Lower lobe of right lung (tissue), 2 donors: ENCODE measurements around the gene KCNQ1. TPM values are rescaled to one million over a fixed set of nuclear protein-coding genes. Genes with fewer than 3 reads are reported as not detected.
A peak's percentile ranks its signal among the peaks of the same experiment; 100 is the strongest.

Experiments used
- ATAC-seq, 2 donors: fragments of 200-7000 bp; cut with Tn5 transposase; one replicate each; pipeline ENCODE4 v1.9.1; 2020 to 2022; ENCODE audit warnings: mild to moderate bottlenecking in 2 of 2, moderate library complexity in 2 of 2
- DNase-seq: peaks from one replicate; pipeline ENCODE4 v3.0.0-alpha.2; 2020
- H3K27ac ChIP-seq: fragments of 200-600 bp; one replicate; pipeline ENCODE4 v1.8.0; 2022
- H3K27me3 ChIP-seq: fragments of 200-600 bp; one replicate; pipeline ENCODE4 v1.8.0; 2022; ENCODE audit warnings: low read depth
- H3K36me3 ChIP-seq: fragments of 200-600 bp; one replicate; pipeline ENCODE4 v1.8.0; 2022; ENCODE audit warnings: mild to moderate bottlenecking
- H3K4me1 ChIP-seq: fragments of 200-600 bp; one replicate; pipeline ENCODE4 v1.8.0; 2022
- H3K4me3 ChIP-seq: fragments of 200-600 bp; one replicate; pipeline ENCODE4 v1.8.0; 2022; ENCODE audit warnings: mild to moderate bottlenecking
- H3K9me3 ChIP-seq: fragments of 200-600 bp; one replicate; pipeline ENCODE4 v1.8.0; 2022
- intact Hi-C: fragments of 100-400 bp; cut with DNase I; formaldehyde crosslinking; loops from one replicate; pipeline ENCODE4 v1.11.0; 2022
- long read RNA-seq: library from polyadenylated mRNA; unstranded; transcript quantifications from one replicate; pipeline ENCODE4 v2.0.0, GENCODE V29; 2021
- total RNA-seq: library from RNA; stranded (reverse); fragmentation: NEBNext Ultra II Directional; extraction: Animal tissue kit (Norgen Biotek cat#: 25700); gene quantifications from one replicate; pipeline ENCODE4 v1.2.1, GENCODE V29; 2021
- TF ChIP-seq, protein P1 (sequence below): fragments of 200-600 bp; IDR thresholded peaks from one replicate; pipeline ENCODE4 v1.8.0; 2022; ENCODE audit warnings: antibody characterized with exemption, mild to moderate bottlenecking
- donor health status: DM: no; HTN: yes; CAD: no; lungs with severe emphysema.

KCNQ1 gene
- total RNA-seq: 51.0 TPM
- long read RNA-seq, transcript KCNQ1-201 (16 exons, 3,246 nt): major isoform, 70 of 169 reads
- long read RNA-seq, partial matches to known transcripts: 55 of 169 reads
- long read RNA-seq, other reads (novel, unspliced or antisense): 43 of 169 reads

DNA sequence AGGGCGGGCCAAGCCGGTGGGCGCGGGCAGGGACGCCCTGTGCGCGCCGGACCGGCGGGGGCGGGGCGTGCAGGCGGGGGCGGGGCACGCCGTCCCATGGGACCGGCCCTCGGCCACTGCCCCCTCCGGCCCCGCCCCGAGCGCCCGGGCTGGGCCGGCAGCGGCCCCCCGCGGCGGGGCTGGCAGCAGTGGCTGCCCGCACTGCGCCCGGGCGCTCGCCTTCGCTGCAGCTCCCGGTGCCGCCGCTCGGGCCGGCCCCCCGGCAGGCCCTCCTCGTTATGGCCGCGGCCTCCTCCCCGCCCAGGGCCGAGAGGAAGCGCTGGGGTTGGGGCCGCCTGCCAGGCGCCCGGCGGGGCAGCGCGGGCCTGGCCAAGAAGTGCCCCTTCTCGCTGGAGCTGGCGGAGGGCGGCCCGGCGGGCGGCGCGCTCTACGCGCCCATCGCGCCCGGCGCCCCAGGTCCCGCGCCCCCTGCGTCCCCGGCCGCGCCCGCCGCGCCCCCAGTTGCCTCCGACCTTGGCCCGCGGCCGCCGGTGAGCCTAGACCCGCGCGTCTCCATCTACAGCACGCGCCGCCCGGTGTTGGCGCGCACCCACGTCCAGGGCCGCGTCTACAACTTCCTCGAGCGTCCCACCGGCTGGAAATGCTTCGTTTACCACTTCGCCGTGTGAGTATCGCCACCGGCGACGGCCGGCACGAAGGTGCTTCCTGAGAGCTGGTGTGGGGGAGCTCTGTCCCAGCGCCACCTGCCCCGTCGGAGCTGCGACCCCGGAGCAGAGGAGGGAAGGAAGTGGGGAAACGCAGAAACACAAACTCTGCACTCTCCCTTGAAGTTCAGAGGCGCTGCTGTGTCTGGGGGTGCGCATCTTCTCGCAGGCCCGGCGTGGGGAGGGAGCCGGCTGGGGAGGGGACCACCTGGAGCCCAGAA lies at the start of gene KCNQ1:
KCNQ1 (plus strand) TSS at position 188 of the 925 bp plus-strand sequence; CDS start at position 279, 91 bp downstream.
- Histone ChIP-seq H3K4me3 (peak within 1 kb of the TSS; percentile 61), H3K4me1 (peaks cover 35% of the 10 kb centered on the region), H3K9me3 (no peaks in the 10 kb centered on the region), H3K27ac (peak within 1 kb of the TSS; percentile 62), H3K27me3 (peaks cover 4% of the 10 kb centered on the region), H3K36me3 (no peaks in the 10 kb centered on the region)
- TF ChIP-seq, protein P1, sequence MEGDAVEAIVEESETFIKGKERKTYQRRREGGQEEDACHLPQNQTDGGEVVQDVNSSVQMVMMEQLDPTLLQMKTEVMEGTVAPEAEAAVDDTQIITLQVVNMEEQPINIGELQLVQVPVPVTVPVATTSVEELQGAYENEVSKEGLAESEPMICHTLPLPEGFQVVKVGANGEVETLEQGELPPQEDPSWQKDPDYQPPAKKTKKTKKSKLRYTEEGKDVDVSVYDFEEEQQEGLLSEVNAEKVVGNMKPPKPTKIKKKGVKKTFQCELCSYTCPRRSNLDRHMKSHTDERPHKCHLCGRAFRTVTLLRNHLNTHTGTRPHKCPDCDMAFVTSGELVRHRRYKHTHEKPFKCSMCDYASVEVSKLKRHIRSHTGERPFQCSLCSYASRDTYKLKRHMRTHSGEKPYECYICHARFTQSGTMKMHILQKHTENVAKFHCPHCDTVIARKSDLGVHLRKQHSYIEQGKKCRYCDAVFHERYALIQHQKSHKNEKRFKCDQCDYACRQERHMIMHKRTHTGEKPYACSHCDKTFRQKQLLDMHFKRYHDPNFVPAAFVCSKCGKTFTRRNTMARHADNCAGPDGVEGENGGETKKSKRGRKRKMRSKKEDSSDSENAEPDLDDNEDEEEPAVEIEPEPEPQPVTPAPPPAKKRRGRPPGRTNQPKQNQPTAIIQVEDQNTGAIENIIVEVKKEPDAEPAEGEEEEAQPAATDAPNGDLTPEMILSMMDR: no peak
- peak; percentile 92 to 93 for ATAC-seq
- intact Hi-C loops: loop anchor here (10.0 kb wide), 1 partner anchor 450 kb away; no protein-coding TSS in a partner anchor
- DNase-seq: peak; percentile 86

DNA sequence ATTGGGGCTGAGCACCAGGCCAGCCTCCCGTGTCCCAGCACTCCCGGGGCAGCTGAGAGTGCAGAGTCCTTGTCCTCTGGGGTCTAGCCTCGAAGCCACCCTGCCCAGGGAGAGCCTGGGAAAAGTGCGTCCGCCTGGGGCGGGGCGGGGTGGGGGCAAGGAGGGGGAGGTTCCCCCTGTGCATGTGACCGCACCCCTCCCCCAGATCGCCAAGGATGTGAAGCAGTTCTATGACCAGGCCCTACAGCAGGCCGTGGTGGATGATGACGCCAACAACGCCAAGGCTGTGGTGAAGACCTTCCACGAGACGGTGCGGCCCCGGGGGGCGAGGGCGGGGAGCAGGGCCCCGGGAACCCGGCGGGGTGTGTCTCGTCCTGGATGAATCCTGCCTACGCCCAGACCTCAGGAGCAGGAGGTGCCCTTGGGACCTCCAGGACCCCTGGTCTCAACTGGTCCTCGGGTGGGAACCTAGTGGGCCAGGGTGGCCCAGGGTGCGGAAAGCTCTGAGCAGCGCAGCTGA lies 49.5 kb upstream of the KCNQ1 start:
- ATAC-seq (no peak), DNase-seq (no peak)

GRCh38 chr11:2395856-2396255 lies 49.0 kb upstream of the KCNQ1 start:
- no peak for DNase-seq
- intact Hi-C loops: no loop called here
- Histone ChIP-seq H3K27ac (no peak overlapping the region), H3K36me3 (peaks cover 76% of the 10 kb centered on the region), H3K9me3 (no peaks in the 10 kb centered on the region), H3K27me3 (no peaks in the 10 kb centered on the region), H3K4me1 (peaks cover 22% of the 10 kb centered on the region), H3K4me3 (no peak overlapping the region)
- TF ChIP-seq, protein P1: no peak
- no peak for ATAC-seq

More for the DNA sequence above, 49.5 kb upstream of the KCNQ1 start:
- H3K36me3 ChIP-seq: peaks cover 82% of the 10 kb centered on the region
- no peak overlapping the region for H3K4me3 ChIP-seq
- intact Hi-C loops: no loop called here
- peaks cover 26% of the 10 kb centered on the region for H3K4me1 ChIP-seq
- H3K27me3 ChIP-seq: no peaks in the 10 kb centered on the region
- H3K9me3 ChIP-seq: no peaks in the 10 kb centered on the region
- TF ChIP-seq, protein P1: no peak
- no peak overlapping the region for H3K27ac ChIP-seq

DNA sequence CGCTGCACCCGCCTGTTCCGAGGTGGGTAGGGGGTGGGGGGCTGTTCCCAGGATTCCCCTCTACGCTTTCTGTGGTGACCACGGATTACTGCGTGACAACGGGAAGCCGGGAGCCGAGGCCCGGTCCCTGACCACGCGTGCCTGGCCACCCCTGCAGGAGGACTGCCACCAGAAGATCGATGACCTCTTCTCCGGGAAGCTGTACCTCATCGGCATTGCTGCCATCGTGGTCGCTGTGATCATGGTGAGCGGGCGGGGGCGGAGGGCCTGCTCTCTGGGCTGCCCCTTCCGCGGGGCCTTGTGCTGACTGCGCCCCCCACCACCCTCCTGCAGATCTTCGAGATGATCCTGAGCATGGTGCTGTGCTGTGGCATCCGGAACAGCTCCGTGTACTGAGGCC lies 48.3 kb upstream of the KCNQ1 start:
- intact Hi-C loops: no loop called here
- H3K27ac ChIP-seq: no peak overlapping the region
- TF ChIP-seq, protein P1: no peak
- H3K4me1 ChIP-seq: peaks cover 20% of the 10 kb centered on the region
- ATAC-seq (no peak), DNase-seq (no peak)
- peaks cover 70% of the 10 kb centered on the region for H3K36me3 ChIP-seq
- no peaks in the 10 kb centered on the region for H3K9me3 ChIP-seq
- no peak overlapping the region for H3K4me3 ChIP-seq
- no peaks in the 10 kb centered on the region for H3K27me3 ChIP-seq

DNA sequence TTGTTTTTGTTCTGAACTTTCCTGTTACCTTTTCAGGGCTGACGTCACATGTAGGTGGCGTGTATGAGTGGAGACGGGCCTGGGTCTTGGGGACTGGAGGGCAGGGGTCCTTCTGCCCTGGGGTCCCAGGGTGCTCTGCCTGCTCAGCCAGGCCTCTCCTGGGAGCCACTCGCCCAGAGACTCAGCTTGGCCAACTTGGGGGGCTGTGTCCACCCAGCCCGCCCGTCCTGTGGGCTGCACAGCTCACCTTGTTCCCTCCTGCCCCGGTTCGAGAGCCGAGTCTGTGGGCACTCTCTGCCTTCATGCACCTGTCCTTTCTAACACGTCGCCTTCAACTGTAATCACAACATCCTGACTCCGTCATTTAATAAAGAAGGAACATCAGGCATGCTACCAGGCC lies 47.8 kb upstream of the KCNQ1 start:
- intact Hi-C loops: no loop called here

More for the DNA sequence above, 47.8 kb upstream of the KCNQ1 start:
- Histone ChIP-seq H3K4me1 (peaks cover 23% of the 10 kb centered on the region), H3K27me3 (no peaks in the 10 kb centered on the region), H3K9me3 (no peaks in the 10 kb centered on the region), H3K27ac (no peak overlapping the region), H3K4me3 (no peak overlapping the region), H3K36me3 (peaks cover 65% of the 10 kb centered on the region)
- DNase-seq (no peak), ATAC-seq (no peak)
- TF ChIP-seq, protein P1: no peak
